Endothelial cell of umbilical vein (primary cell): ENCODE data around the gene BTN1A1. TPM values are rescaled to one million over a fixed set of nuclear protein-coding genes. Genes with fewer than 3 reads are reported as not detected.

Experiments used
- BruUV-seq: library from RNA; stranded (reverse); fragments of 400-500 nt; replicated peaks from 2 replicates; lab custom pipeline; 2021; lab: Mats Ljungman, UMichigan
- CTCF ChIA-PET: fragments of 300-600, 350-600 bp; sonication (Branson Sonifier 250); formaldehyde crosslinking; loops from one replicate; lab custom pipeline; 2021; ENCODE audit warnings: antibody characterized with exemption, inconsistent platforms; lab: Charles Lee
- POLR2A ChIA-PET: fragments of 300-600, 350-600 bp; sonication (Branson Sonifier 250); formaldehyde crosslinking; loops from one replicate; lab custom pipeline; 2021; ENCODE audit warnings: antibody characterized with exemption, inconsistent platforms; lab: Charles Lee
- DNase-seq: peaks from one replicate; pipeline ENCODE4 v3.0.0-alpha.2; 2011; ENCODE audit warnings: low read depth, low spot score
- FAIRE-seq: peaks from 2 replicates; lab custom pipeline; 2011; peaks lifted over from hg19 to GRCh38; lab: Jason Lieb, UNC
- H2AFZ ChIP-seq: 2 replicates; pipeline ENCODE4 v1.6.0; 2012; ENCODE audit warnings: low read depth, low read length, control low read depth, inconsistent platforms
- H3K27ac ChIP-seq: 2 replicates; pipeline ENCODE4 v1.5.1; 2011; ENCODE audit warnings: low read depth, mild to moderate bottlenecking, control low read depth, low read length, moderate library complexity; ENCODE audit not compliant: insufficient read depth
- H3K27me3 ChIP-seq, 2 experiments: 2 replicates each; pipeline versions ENCODE4 v1.6.0 to v1.6.1; 2011; ENCODE audit warnings: low read length in 2 of 2, mixed read lengths in 1 of 2; ENCODE audit not compliant: control insufficient read depth in 2 of 2, insufficient read depth in 2 of 2
- H3K36me3 ChIP-seq, 2 experiments: 2 replicates in 1 of 2; 3 replicates in 1 of 2; pipeline ENCODE4 v1.5.1; 2011; ENCODE audit warnings: low read length in 2 of 2, mild to moderate bottlenecking in 1 of 2, moderate library complexity in 1 of 2; ENCODE audit not compliant: control insufficient read depth in 2 of 2, insufficient read depth in 2 of 2; ENCODE audit errors: extremely low read depth in 1 of 2
- H3K4me1 ChIP-seq: 3 replicates; pipeline ENCODE4 v1.5.1; 2011; ENCODE audit warnings: mild to moderate bottlenecking, low read length; ENCODE audit not compliant: control insufficient read depth, insufficient read depth; ENCODE audit errors: extremely low read depth
- H3K4me2 ChIP-seq: 2 replicates; pipeline ENCODE4 v1.6.1; 2011; ENCODE audit warnings: low read length, control low read depth, mixed read lengths; ENCODE audit not compliant: insufficient read depth
- H3K4me3 ChIP-seq, 3 experiments: fragments of 200-600 bp in 1 of 3; sonication (generic), shearing (Covaris generic) in 1 of 3; replicated peaks in 1 of 3; 2 replicates each; pipeline ENCODE4 v1.5.1; 2011 to 2016; ENCODE audit warnings: control low read depth in 3 of 3, low read length in 3 of 3, mild to moderate bottlenecking in 2 of 3, inconsistent platforms in 1 of 3, low read depth in 1 of 3, moderate library complexity in 1 of 3; ENCODE audit not compliant: insufficient read depth in 1 of 3
- H3K79me2 ChIP-seq: 2 replicates; pipeline ENCODE4 v1.6.0; 2012; ENCODE audit warnings: low read length, inconsistent platforms; ENCODE audit not compliant: control insufficient read depth, insufficient read depth
- H3K9ac ChIP-seq: replicated peaks from 2 replicates; pipeline ENCODE3; 2011; ENCODE audit warnings: low read length, control low read depth; ENCODE audit not compliant: insufficient read depth; ENCODE audit errors: extremely low read depth
- H3K9me1 ChIP-seq: replicated peaks from 3 replicates; pipeline ENCODE4 v1.6.0; 2011; ENCODE audit warnings: mild to moderate bottlenecking, low read length; ENCODE audit not compliant: control insufficient read depth, insufficient read depth; ENCODE audit errors: extremely low read depth
- H3K9me3 ChIP-seq: replicated peaks from 2 replicates; pipeline ENCODE4 v1.5.1; 2012; ENCODE audit warnings: low read length, inconsistent platforms; ENCODE audit not compliant: control insufficient read depth, insufficient read depth
- H4K20me1 ChIP-seq: replicated peaks from 2 replicates; pipeline ENCODE3; 2011; ENCODE audit warnings: mild to moderate bottlenecking, low read length; ENCODE audit not compliant: control insufficient read depth, insufficient read depth; ENCODE audit errors: extremely low read depth
- CTCF ChIP-seq, 2 donors: IDR thresholded peaks; 1 replicate in 1 of 2; 2 replicates in 1 of 2; pipeline ENCODE4 v1.5.1; 2011; ENCODE audit warnings: low read length in 2 of 2, mild to moderate bottlenecking in 2 of 2, moderate library complexity in 2 of 2, control low read depth in 1 of 2, inconsistent platforms in 1 of 2, low read depth in 1 of 2; ENCODE audit not compliant: insufficient read depth in 1 of 2; ENCODE audit errors: extremely low read depth in 1 of 2
- EZH2 ChIP-seq: IDR thresholded peaks from 2 replicates; pipeline ENCODE4 v1.6.1; 2012; ENCODE audit warnings: borderline replicate concordance, low read depth, mild to moderate bottlenecking, moderate library complexity, low read length, inconsistent platforms; ENCODE audit not compliant: severe bottlenecking
- FOS ChIP-seq: IDR thresholded peaks from 2 replicates; pipeline ENCODE4 v1.6.1; 2011; ENCODE audit warnings: mild to moderate bottlenecking, low read length, moderate library complexity, borderline replicate concordance; ENCODE audit not compliant: insufficient read depth
- GATA2 ChIP-seq: IDR thresholded peaks from 2 replicates; pipeline ENCODE4 v1.7.0; 2011; ENCODE audit warnings: low read depth, mild to moderate bottlenecking, moderate library complexity, mixed read lengths, low read length; ENCODE audit not compliant: insufficient read length, insufficient read depth
- JUN ChIP-seq: IDR thresholded peaks from 2 replicates; pipeline ENCODE4 v1.6.1; 2011; ENCODE audit warnings: borderline replicate concordance, low read depth; ENCODE audit not compliant: insufficient read length, insufficient read depth
- MYC ChIP-seq: IDR thresholded peaks from one replicate; pipeline ENCODE4 v1.6.1; 2011; ENCODE audit warnings: mild to moderate bottlenecking, low read depth, low read length
- POLR2A ChIP-seq: IDR thresholded peaks from 2 replicates; pipeline ENCODE4 v1.6.1; 2012; ENCODE audit warnings: low read depth, mild to moderate bottlenecking, control low read depth, low read length
- POLR2AphosphoS5 ChIP-seq: IDR thresholded peaks from 2 replicates; pipeline ENCODE4 v1.6.1; 2012; ENCODE audit warnings: low read depth, mild to moderate bottlenecking, control low read depth, low read length, moderate library complexity; ENCODE audit not compliant: insufficient read depth
- dilution Hi-C: fragments of 300-500 bp; cut with MboI; formaldehyde crosslinking; loops from one replicate; pipeline ENCODE4 v1.15.0; 2019; ENCODE audit warnings: low sequenced_read_pairs; ENCODE audit not compliant: extremely low pct_ligation_motif_present
- intact Hi-C: fragments of 100-400 bp; cut with micrococcal nuclease; formaldehyde crosslinking; loops from one replicate; pipeline ENCODE4 v1.10.0; 2022
- polyA plus RNA-seq, 4 experiments: library from polyadenylated mRNA; depleted of rRNA in 3 of 4; stranded (reverse) in 3 of 4; unstranded in 1 of 4; fragments of >200 nt; gene quantifications; 2 replicates each; pipeline versions ENCODE4 v1.2.1 to v1.2.3, GENCODE V29; 2011 to 2012; ENCODE audit warnings: missing spikeins in 1 of 4
- total RNA-seq: library from RNA; stranded (reverse); gene quantifications from 2 replicates; pipeline ENCODE4 v1.2.3, GENCODE V29; 2021
- TF ChIP-seq, protein P1 (sequence below): IDR thresholded peaks from 2 replicates; pipeline ENCODE4 v1.6.1; 2011; ENCODE audit not compliant: insufficient read depth, insufficient read length

Gene BTN1A1
- total and polyA plus RNA-seq, 2 donors (not counting 3 experiments of a cell fraction or from before 2014, with no cell fraction given), result not detected

DNA sequence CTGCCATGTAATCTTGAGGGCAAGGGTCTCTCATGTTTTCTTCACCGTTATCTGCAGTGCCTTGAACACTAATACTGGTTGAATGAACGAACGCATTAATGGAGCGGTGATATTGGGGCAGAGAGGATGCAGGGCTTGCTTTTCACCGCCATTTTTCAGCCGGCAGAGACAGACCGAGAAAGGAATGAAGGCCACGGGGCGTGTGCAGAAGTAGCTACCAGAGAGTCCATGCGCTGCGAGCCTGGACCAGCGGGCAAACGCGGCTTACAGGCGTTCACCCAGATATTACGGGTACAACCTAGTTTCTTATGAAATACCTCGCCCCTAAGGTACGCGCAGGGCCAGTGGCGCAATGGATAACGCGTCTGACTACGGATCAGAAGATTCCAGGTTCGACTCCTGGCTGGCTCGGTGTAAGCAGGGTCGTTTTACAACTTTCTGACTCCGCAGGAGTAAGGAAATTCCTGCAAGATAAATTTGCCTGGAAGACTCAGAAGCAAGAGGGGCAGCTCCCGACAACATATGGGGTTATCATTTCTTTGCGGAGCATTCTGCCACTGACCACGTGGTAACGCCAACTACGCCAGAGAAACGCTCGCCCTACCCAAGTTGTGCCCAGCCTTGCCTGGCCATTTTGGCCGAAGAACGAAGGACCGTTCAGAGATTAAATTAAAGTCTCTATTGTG lies 37.2 kb downstream of the BTN1A1 start:
- H3K9me3 ChIP-seq, result no peaks in the 10 kb centered on the region
- DNase-seq (peak; percentile 97), FAIRE-seq (peak; percentile 75)
- TF ChIP-seq FOS (no peak), CTCF (IDR thresholded peaks at IDR 0.05; ENCODE audit: extremely low read depth in 1 of 2, insufficient read depth in 1 of 2, low read depth in 1 of 2, low read length in 2 of 2) (no peak), EZH2 (no peak), POLR2AphosphoS5 (peak; percentile 24), MYC (peak; percentile 22), JUN (no peak), POLR2A (no peak), GATA2 (peak; percentile 12)
- TF ChIP-seq, protein P1, sequence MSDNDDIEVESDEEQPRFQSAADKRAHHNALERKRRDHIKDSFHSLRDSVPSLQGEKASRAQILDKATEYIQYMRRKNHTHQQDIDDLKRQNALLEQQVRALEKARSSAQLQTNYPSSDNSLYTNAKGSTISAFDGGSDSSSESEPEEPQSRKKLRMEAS, result peak; percentile 79
- H3K4me1 ChIP-seq, result peaks cover 21% of the 10 kb centered on the region
- CTCF ChIA-PET, result interaction anchor here (0.9 to 3.7 kb wide), 9 partner anchors 15 to 256 kb away, joined by 3 to 42 read pairs (median 9); no protein-coding TSS in a partner anchor
- no TSS peak for BruUV-seq
- dilution Hi-C loops (loop anchor here (25.0 kb wide), 1 partner anchor 200 kb away; no protein-coding TSS in a partner anchor), intact Hi-C loops (loop anchor here (1.0 kb wide), 4 partner anchors 16 to 226 kb away; no protein-coding TSS in a partner anchor)
- no peaks in the 10 kb centered on the region for H3K27me3 ChIP-seq
- peaks cover 21% of the 10 kb centered on the region for H3K79me2 ChIP-seq
- H3K9ac ChIP-seq, result peak overlapping the region; percentile 96
- POLR2A ChIA-PET, result no interaction called here
- peak overlapping the region; percentile 61 for H3K4me2 ChIP-seq
- H4K20me1 ChIP-seq, result no peaks in the 10 kb centered on the region
- no peaks in the 10 kb centered on the region for H3K36me3 ChIP-seq
- peak overlapping the region; percentile 87 to 99 (median 98) for H3K4me3 ChIP-seq
- peak overlapping the region; percentile 100 for H2AFZ ChIP-seq
- no peaks in the 10 kb centered on the region for H3K9me1 ChIP-seq
- H3K27ac ChIP-seq, result peak overlapping the region; percentile 85
